Measurements from ENCODE around the gene EIF4E.

EIF4E gene

DNA sequence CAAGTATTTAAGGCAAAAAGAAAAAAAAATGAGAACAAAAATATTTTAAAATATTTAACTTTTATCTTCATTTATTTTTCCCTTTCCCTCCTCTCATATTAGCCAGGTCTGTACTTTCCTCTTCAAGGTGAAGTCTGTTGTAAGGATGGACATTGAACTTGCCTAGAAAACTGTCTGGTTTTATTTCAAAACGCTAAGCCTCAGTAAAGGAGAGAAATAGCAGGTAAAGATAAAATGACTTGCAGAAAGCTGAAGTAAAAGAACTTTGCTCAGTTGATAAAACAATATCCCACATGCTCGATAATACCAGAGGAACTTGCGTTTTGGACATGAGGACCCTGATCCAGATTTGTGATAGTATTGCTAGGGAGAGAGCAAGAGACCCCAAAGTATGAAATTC, 38.0 kb upstream of the EIF4E start:
- TF ChIP-seq, protein P1, sequence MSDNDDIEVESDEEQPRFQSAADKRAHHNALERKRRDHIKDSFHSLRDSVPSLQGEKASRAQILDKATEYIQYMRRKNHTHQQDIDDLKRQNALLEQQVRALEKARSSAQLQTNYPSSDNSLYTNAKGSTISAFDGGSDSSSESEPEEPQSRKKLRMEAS (IDR thresholded peaks at IDR 0.05; ENCODE audit: low read depth, low read length) = no peak
- no peak for TF ChIP-seq MYC (IDR thresholded peaks at IDR 0.05; ENCODE audit: low read depth, low read length)
- TF ChIP-seq, protein P2, sequence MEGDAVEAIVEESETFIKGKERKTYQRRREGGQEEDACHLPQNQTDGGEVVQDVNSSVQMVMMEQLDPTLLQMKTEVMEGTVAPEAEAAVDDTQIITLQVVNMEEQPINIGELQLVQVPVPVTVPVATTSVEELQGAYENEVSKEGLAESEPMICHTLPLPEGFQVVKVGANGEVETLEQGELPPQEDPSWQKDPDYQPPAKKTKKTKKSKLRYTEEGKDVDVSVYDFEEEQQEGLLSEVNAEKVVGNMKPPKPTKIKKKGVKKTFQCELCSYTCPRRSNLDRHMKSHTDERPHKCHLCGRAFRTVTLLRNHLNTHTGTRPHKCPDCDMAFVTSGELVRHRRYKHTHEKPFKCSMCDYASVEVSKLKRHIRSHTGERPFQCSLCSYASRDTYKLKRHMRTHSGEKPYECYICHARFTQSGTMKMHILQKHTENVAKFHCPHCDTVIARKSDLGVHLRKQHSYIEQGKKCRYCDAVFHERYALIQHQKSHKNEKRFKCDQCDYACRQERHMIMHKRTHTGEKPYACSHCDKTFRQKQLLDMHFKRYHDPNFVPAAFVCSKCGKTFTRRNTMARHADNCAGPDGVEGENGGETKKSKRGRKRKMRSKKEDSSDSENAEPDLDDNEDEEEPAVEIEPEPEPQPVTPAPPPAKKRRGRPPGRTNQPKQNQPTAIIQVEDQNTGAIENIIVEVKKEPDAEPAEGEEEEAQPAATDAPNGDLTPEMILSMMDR (IDR thresholded peaks at IDR 0.05; ENCODE audit: low read depth, low read length) = no peak
- no peak for TF ChIP-seq POLR2A (IDR thresholded peaks at IDR 0.05; ENCODE audit: extremely low read depth, insufficient read length)
- no peak for DNase-seq (ENCODE audit: low read depth)
- no peak overlapping the region for H3K4me3 ChIP-seq (ENCODE audit: low read depth, low read length)

DNA sequence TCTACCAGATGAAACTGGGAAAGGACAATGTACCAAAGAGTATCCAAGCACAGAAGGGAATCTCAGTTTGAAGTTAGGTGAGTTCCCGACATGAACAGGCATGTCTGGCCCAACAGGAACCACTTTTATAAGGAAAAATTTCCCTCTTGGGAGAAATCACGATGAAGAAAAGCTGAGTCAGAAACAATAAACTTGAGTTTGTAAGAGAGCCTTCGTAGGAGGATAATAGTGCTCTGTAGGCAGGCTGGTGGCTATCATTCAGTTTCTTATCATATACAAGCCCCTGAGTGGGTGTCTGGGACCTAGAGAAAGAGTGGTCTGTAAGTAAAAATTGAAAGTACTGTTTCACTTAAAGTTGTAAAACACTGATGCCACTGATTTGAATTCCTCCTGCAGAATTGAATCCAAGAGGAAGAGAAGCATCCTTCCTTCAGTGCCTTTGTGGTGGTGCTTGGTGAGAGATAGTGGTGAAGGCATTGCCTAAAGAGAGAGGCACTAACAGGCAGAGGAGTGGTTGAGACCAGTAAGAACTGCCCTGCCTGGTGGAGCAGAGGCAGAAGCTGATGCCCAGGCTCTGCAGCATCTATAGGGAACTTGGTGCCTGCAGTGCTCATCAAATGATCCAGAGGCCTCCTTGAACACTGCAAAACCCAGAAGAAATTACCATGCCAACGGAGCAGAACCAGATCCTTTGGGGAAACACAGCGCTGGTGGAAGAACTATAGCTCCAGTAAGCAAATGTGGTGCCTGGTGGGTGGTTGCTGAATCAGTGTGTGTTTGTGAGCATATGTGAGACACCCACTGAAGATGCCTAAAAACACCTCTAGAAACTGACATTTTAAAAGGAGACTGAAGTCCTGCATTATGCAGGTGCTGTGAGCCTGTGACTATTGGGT, 34.9 kb upstream of the EIF4E start:
- no peak for DNase-seq (ENCODE audit: low read depth)
- no peak overlapping the region for H3K4me3 ChIP-seq (ENCODE audit: low read depth, low read length)
- TF ChIP-seq POLR2A (IDR thresholded peaks at IDR 0.05; ENCODE audit: extremely low read depth, insufficient read length) (no peak), MYC (IDR thresholded peaks at IDR 0.05; ENCODE audit: low read depth, low read length) (no peak)
- TF ChIP-seq, protein P2 (IDR thresholded peaks at IDR 0.05; ENCODE audit: low read depth, low read length) = no peak
- TF ChIP-seq, protein P1 (IDR thresholded peaks at IDR 0.05; ENCODE audit: low read depth, low read length) = no peak

DNA sequence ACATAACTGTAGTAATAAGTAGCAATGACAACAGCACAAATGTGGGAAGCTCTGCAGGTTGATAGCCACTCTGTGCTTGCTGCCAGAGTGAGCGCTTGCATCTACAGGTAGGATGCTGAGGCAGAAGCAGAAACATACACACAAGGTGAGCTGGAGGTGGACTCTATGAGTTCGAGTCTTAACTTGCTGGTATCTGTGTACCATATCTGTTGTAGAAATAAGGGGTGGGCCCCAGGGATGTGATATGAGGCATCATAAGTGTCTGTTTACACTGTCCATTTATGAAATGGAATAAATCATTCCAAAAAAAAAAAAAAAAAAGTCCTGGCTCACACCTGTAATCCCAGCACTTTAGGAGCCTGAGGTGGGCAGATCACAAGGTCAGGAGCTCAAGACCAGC, 32.8 kb upstream of the EIF4E start:
- TF ChIP-seq MYC (IDR thresholded peaks at IDR 0.05; ENCODE audit: low read depth, low read length) = no peak
- no peak overlapping the region for H3K4me3 ChIP-seq (ENCODE audit: low read depth, low read length)

DNA sequence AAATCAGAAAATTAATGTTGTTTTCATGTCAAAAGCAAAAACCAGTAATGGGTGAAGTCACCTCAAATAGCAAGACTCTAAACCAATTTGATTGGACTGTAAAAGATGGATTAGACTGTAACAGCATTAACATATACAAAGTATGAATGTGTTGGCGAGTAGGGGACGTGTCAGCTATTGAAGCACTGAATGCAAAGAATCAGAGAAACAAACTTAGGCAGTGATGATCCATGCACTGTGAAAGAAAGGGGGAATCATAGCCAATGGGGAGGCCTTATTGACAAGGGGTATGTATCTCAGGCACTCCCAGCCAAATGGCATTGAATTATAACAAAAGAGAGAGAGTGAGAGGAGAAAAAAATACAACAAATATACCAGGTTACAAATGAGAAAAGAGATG, 30.5 kb upstream of the EIF4E start:
- DNase-seq (ENCODE audit: low read depth) = no peak
- TF ChIP-seq, protein P1 (IDR thresholded peaks at IDR 0.05; ENCODE audit: low read depth, low read length) = no peak
- TF ChIP-seq, protein P2 (IDR thresholded peaks at IDR 0.05; ENCODE audit: low read depth, low read length) = no peak
- TF ChIP-seq MYC (IDR thresholded peaks at IDR 0.05; ENCODE audit: low read depth, low read length) (no peak), POLR2A (IDR thresholded peaks at IDR 0.05; ENCODE audit: extremely low read depth, insufficient read length) (no peak)
- no peak overlapping the region for H3K4me3 ChIP-seq (ENCODE audit: low read depth, low read length)

More for the DNA sequence above, 32.8 kb upstream of the EIF4E start:
- DNase-seq (ENCODE audit: low read depth) = no peak

DNA sequence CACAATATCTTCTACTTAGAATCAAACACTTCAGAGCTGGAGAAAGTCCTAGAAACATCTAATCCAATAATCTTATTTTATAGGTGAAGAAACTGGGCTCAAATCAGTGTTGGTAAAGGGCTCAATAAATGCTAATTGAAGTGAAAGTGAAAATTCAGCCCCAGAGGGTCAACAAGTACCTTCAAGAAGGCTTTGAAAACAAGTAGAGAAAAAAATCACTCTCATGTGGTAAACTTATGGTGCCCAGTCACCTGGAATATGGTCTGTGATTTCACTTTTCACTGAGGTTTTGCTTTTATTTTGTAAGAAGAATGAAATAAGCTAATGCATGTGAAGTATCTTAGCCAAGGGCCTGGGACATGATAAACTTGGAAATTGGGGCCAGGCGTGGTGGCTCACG, 29.1 kb upstream of the EIF4E start:
- TF ChIP-seq, protein P1 (IDR thresholded peaks at IDR 0.05; ENCODE audit: low read depth, low read length) = no peak
- H3K4me3 ChIP-seq (ENCODE audit: low read depth, low read length) = no peak overlapping the region
- DNase-seq (ENCODE audit: low read depth) = no peak

DNA sequence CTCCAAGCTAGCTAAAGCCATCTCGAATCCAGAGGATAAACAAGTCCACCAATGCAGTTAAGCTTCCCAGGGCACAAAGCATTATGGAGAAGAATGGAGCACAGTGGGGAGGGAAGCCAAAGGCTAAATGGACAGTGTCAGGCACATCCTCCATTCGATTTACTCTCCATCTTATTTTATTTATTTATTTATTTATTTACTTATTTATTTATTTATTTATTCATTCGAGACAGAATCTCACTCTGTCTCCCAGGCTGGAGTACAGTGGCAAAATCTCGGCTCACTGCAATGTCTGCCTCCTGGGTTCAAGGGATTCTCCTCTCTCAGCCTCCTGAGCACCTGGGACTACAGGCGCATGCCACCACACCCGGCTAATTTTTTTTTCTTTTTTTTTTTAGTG, 26.3 kb upstream of the EIF4E start:
- TF ChIP-seq POLR2A (IDR thresholded peaks at IDR 0.05; ENCODE audit: extremely low read depth, insufficient read length) (no peak), MYC (IDR thresholded peaks at IDR 0.05; ENCODE audit: low read depth, low read length) (no peak)
- TF ChIP-seq, protein P2 (IDR thresholded peaks at IDR 0.05; ENCODE audit: low read depth, low read length) = no peak
- TF ChIP-seq, protein P1 (IDR thresholded peaks at IDR 0.05; ENCODE audit: low read depth, low read length) = no peak
- no peak for DNase-seq (ENCODE audit: low read depth)
- H3K4me3 ChIP-seq (ENCODE audit: low read depth, low read length) = no peak overlapping the region
